GM13977 (cell line): ENCODE data around the gene DDX24.

Experiments used
- DNase-seq: peaks from one replicate; pipeline ENCODE4 v3.0.0; 2012; ENCODE audit warnings: low spot score
- in situ Hi-C: fragments of 300-500 bp; cut with MboI; formaldehyde crosslinking; loops from one replicate; pipeline ENCODE4 v1.12.0; 2022; ENCODE audit warnings: low sequenced_read_pairs, low pct_unique_long_range_greater_than_20kb, mixed read lengths, inconsistent platforms; ENCODE audit not compliant: unreplicated experiment
- TF ChIP-seq, protein P1 (sequence below): IDR thresholded peaks from 2 replicates; pipeline ENCODE4 v1.5.1; 2012; ENCODE audit warnings: mild to moderate bottlenecking, control low read depth; ENCODE audit not compliant: insufficient read depth; ENCODE audit errors: extremely low read depth, missing control alignments

The DDX24 gene

GRCh38 chr14:94048691-94049624, 32.0 kb downstream of the DDX24 start:
- in situ Hi-C loops = loop anchor here (25.0 kb wide), 1 partner anchor 88 kb away; the partner anchor contains the start of gene IFI27L2
- no peak for DNase-seq
- TF ChIP-seq, protein P1, sequence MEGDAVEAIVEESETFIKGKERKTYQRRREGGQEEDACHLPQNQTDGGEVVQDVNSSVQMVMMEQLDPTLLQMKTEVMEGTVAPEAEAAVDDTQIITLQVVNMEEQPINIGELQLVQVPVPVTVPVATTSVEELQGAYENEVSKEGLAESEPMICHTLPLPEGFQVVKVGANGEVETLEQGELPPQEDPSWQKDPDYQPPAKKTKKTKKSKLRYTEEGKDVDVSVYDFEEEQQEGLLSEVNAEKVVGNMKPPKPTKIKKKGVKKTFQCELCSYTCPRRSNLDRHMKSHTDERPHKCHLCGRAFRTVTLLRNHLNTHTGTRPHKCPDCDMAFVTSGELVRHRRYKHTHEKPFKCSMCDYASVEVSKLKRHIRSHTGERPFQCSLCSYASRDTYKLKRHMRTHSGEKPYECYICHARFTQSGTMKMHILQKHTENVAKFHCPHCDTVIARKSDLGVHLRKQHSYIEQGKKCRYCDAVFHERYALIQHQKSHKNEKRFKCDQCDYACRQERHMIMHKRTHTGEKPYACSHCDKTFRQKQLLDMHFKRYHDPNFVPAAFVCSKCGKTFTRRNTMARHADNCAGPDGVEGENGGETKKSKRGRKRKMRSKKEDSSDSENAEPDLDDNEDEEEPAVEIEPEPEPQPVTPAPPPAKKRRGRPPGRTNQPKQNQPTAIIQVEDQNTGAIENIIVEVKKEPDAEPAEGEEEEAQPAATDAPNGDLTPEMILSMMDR = no peak

DNA sequence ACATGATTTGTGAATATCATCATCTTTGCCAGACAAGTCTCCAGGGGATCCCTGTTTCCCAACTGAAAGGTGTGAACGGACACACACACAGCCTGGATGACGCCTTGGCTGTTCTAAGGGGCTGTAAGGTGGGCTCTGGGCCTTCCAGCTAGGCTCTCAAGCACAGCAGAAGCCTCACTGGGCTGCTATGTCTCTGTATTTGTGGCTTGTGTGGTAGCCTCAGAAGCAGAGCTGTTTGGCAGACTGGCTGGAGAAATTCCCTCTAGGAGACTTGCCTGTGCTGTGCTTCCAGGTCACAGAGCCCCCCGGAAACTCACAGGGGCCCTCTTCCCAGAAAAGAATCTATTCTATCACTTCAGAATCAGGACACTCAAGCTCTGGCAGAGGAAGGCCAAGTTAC, 33.4 kb downstream of the DDX24 start:
- in situ Hi-C loops = loop anchor here (25.0 kb wide), 1 partner anchor 90 kb away; the partner anchor contains the start of gene IFI27L2
- DNase-seq = no peak
- TF ChIP-seq, protein P1 = no peak

DNA sequence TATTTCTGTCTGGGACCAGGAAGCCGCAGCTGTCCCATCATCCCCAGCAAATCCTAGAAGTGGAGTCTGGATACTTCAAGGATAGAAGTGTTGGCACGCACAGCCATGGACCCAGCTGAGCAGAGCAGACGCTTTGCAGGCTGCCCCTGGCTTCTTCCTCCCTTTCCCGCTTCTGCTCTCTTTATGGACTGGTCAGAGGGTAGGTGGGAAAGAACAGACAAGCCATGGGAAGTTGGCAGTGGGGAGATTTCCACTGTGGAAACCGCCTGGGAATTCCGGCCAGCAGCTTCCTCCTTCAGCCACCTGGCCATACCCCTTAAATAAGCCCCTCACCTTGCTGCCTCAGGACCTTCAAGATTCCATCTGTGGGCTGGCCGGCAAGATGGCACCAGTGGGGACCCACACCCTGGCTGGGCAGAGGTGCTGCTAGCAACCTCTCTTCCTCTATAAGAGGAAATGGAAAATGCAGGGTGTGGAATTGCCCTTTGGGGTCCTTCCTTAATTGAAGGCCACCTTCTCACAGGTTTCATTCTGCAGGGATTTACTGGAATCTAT, 34.2 kb downstream of the DDX24 start:
- no peak for DNase-seq
- in situ Hi-C loops = loop anchor here (25.0 kb wide), 1 partner anchor 91 kb away; the partner anchor contains the start of gene IFI27L2
- TF ChIP-seq, protein P1 = no peak

- in situ Hi-C loops = loop anchor here (25.0 kb wide), 1 partner anchor 92 kb away; the partner anchor contains the start of gene IFI27L2
- DNase-seq = no peak
- TF ChIP-seq, protein P1 = no peak
Observed at GRCh38 chr14:94045563-94046345, 35.2 kb downstream of the DDX24 start.

- no peak for DNase-seq
- in situ Hi-C loops = loop anchor here (25.0 kb wide), 1 partner anchor 92 kb away; the partner anchor contains the start of gene IFI27L2
- TF ChIP-seq, protein P1 = no peak
Observed at GRCh38 chr14:94045101-94045500, 35.9 kb downstream of the DDX24 start.
